Tibial artery (tissue), 4 donors: Measurements from ENCODE around the gene KIF26B.

Experiments
- DNase-seq, 2 donors: peaks; one replicate each; pipeline ENCODE4 v3.0.0-alpha.2; 2019
- H3K27ac ChIP-seq, 2 donors: fragments of 200-600 bp; sonication (generic) in 1 of 2; 1 replicate in 1 of 2; 2 replicates in 1 of 2; pipeline ENCODE4 v1.5.1; 2018 to 2019; ENCODE audit warnings: mild to moderate bottlenecking in 1 of 2
- H3K27me3 ChIP-seq, 2 donors: fragments of 200-600 bp; sonication (generic) in 1 of 2; one replicate each; pipeline versions ENCODE4 v1.5.1 to v1.6.0; 2016 to 2019
- H3K36me3 ChIP-seq, 3 donors: fragments of 200-600 bp; sonication (generic) in 2 of 3; one replicate each; pipeline ENCODE4 v1.5.1; 2016 to 2019; ENCODE audit warnings: mild to moderate bottlenecking in 2 of 3
- H3K4me1 ChIP-seq, 4 donors: fragments of 200-600 bp; sonication (generic) in 2 of 4; 1 replicate in 3 of 4; 2 replicates in 1 of 4; pipeline ENCODE4 v1.5.1; 2016 to 2019
- H3K4me3 ChIP-seq, 2 donors: fragments of 200-600 bp; sonication (generic) in 1 of 2; 1 replicate in 1 of 2; 2 replicates in 1 of 2; pipeline ENCODE4 v1.5.1; 2018 to 2019; ENCODE audit warnings: mild to moderate bottlenecking in 2 of 2
- H3K9me3 ChIP-seq, 3 donors: fragments of 200-600 bp; sonication (generic) in 1 of 3; one replicate each; pipeline ENCODE4 v1.5.1; 2016 to 2019
- intact Hi-C: fragments of 100-400 bp; cut with DNase I; formaldehyde crosslinking; loops from one replicate; pipeline ENCODE4 v1.15.0; 2023; ENCODE audit warnings: low total_unique reads
- TF ChIP-seq, protein P1 (sequence below), 2 experiments: fragments of 200-600 bp in 1 of 2; fragments of 450-650 bp in 1 of 2; IDR thresholded peaks; one replicate each; pipeline ENCODE4 v1.5.1; 2017 to 2019; ENCODE audit warnings: antibody characterized with exemption in 2 of 2, mild to moderate bottlenecking in 1 of 2, moderate library complexity in 1 of 2

Gene KIF26B

DNA sequence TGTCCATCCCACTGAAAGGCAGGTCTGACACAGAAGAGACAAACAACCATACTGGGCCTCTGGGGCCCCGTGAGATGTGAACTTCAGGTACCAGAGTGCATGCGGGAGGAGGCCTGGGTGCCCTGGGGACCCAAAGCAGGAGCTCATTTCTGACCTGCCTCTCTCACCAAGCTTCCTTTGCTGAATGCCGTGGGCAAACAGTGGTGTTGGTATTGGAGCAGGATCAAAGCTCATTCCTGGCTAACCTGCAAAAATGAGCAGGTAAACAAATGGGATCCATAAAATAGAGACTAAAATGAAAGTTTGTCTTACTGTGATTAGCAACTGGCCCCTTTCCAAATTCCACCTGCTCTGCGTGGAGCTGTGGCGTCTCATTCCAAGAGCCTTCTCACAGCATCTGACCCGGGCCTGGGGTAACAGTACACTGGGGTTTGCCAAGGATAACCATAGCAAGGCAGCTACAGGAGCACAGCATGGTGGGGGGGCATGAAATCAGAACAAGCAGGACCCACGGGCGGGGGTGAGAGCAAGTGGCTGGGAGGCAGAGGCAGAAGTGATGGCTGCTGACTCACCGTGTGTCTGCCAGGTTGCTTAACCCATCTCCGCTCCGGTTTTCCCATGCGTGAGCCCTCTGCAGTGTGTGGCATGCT is 103.6 kb downstream of the KIF26B start:
- Histone ChIP-seq H3K27me3 (peaks cover 0 to 3% of the 10 kb centered on the region in 2 donors), H3K27ac (no peak overlapping the region), H3K9me3 (no peaks in the 10 kb centered on the region), H3K4me1 (no peaks in the 10 kb centered on the region), H3K4me3 (no peak overlapping the region), H3K36me3 (no peaks in the 10 kb centered on the region)
- no peak for DNase-seq
- TF ChIP-seq, protein P1, sequence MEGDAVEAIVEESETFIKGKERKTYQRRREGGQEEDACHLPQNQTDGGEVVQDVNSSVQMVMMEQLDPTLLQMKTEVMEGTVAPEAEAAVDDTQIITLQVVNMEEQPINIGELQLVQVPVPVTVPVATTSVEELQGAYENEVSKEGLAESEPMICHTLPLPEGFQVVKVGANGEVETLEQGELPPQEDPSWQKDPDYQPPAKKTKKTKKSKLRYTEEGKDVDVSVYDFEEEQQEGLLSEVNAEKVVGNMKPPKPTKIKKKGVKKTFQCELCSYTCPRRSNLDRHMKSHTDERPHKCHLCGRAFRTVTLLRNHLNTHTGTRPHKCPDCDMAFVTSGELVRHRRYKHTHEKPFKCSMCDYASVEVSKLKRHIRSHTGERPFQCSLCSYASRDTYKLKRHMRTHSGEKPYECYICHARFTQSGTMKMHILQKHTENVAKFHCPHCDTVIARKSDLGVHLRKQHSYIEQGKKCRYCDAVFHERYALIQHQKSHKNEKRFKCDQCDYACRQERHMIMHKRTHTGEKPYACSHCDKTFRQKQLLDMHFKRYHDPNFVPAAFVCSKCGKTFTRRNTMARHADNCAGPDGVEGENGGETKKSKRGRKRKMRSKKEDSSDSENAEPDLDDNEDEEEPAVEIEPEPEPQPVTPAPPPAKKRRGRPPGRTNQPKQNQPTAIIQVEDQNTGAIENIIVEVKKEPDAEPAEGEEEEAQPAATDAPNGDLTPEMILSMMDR (IDR thresholded peaks at IDR 0.05): no peak
- intact Hi-C loops: no loop called here

DNA sequence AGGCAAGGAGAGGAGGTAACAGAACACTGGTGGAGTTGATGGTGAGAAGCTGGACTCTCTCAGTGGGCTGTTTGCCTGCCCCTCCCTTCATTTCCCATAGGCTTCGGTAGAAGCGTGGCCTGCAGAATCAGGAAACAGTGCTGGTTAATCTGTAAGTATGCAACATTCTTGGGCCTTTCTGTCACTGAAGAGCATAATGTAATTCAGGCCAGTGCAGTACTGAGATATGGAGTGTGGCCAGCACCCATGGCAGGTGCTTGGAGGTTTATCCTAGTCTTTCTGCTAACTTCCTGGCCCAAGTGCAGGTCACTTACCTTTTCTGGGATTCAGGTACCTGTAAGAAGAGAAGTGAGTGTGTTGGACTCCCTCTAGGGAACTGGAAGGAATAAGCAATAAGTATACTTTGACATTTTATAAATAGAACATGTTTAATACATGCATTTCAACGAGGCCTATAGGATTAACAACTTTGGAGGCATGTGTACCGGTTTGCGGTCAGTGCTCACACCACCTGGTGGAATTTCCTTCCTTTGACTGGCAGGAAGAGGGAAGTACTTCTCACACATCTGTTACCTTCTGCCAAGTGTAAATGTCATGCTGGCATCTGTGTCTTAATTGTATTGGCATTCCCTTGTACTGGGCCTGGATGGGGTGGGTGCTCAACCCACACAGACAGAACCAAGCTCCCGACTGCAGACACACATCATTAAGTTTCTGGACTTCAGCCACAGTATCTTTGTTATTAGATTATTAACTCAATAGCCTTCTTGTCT is 105.5 kb downstream of the KIF26B start:
- DNase-seq: no peak
- Histone ChIP-seq H3K27ac (no peak overlapping the region), H3K4me1 (no peaks in the 10 kb centered on the region), H3K36me3 (no peaks in the 10 kb centered on the region), H3K9me3 (no peaks in the 10 kb centered on the region), H3K4me3 (no peak overlapping the region), H3K27me3 (peaks cover 0 to 3% of the 10 kb centered on the region in 2 donors)
- TF ChIP-seq, protein P1 (IDR thresholded peaks at IDR 0.05): no peak
- intact Hi-C loops: no loop called here

DNA sequence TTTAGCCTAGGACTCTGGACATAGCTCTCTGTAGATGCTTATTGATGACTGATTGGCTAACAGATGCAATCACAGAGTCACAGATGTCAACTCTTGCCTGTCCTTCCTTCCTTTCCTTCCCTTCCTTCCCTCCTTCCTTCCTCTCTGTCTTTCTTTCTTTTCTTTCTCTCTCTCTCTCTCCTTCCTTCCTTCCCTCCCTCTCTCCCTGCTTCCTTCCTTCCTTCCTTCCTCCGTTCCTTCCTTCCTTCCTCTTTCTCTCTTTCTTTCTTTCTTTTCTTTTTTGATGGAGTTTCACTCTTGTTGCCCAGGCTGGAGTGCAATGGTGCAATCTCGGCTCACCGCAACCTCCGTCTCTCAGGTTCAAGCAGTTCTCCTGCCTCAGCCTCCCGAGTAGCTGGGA is 106.1 kb downstream of the KIF26B start:
- H3K27ac ChIP-seq: no peak overlapping the region
- TF ChIP-seq, protein P1 (IDR thresholded peaks at IDR 0.05): no peak
- H3K4me3 ChIP-seq: no peak overlapping the region
- no peaks in the 10 kb centered on the region for H3K9me3 ChIP-seq
- DNase-seq: no peak
- peaks cover 0 to 3% of the 10 kb centered on the region in 2 donors for H3K27me3 ChIP-seq
- no peaks in the 10 kb centered on the region for H3K36me3 ChIP-seq
- intact Hi-C loops: no loop called here
- no peaks in the 10 kb centered on the region for H3K4me1 ChIP-seq

DNA sequence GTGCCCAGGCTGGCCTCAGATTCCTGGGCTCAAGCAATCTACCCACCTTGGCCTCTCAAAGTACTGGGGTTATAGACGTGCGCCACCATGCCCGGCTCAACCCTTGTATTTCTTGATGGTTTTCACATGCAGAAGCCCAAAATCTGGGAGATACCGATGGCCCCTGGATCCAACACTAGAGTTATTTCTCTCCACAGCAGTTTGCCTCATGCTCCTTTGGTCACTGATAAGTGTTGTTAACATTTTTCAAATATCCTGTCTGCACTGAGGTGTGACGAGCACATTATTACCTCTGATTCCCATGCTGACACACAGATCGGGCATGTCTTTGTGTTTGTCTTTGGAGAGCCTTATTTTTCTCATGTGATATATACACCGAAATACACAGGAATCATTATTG is 107.0 kb downstream of the KIF26B start:
- TF ChIP-seq, protein P1 (IDR thresholded peaks at IDR 0.05): no peak
- Histone ChIP-seq H3K27ac (no peak overlapping the region), H3K36me3 (no peaks in the 10 kb centered on the region), H3K27me3 (peaks cover 0 to 3% of the 10 kb centered on the region in 2 donors), H3K4me1 (no peaks in the 10 kb centered on the region), H3K9me3 (no peaks in the 10 kb centered on the region), H3K4me3 (no peak overlapping the region)
- no peak for DNase-seq
- intact Hi-C loops: no loop called here

DNA sequence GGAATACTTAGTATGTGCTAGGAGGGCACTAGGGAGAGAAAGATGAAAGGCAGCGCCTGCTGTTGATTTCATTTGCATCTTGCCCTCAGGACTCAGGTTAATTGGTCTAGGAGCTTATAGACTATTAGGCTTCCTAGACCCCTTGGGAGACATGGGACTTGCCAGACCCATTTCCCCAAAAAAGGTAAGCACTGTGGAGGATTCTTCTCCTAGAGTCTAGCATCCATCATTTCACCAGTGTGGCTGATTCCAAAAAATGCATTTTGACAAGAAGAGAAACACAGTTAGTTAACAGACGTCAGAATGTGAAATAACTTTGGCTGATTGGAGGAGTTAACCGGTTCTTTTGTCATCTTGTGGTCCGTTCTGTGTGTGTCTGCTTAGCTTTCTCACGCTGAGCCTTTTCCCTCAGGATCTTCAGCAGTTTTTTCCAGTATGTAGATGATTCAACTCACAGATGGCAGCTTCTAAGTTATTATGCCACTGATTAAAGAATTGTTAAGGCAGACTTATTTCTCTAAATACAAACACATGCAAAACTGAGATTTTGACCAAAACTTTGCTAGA is 108.8 kb downstream of the KIF26B start:
- intact Hi-C loops: no loop called here
- Histone ChIP-seq H3K36me3 (no peaks in the 10 kb centered on the region), H3K4me3 (no peak overlapping the region), H3K27me3 (no peaks in the 10 kb centered on the region), H3K4me1 (no peaks in the 10 kb centered on the region), H3K27ac (no peak overlapping the region), H3K9me3 (no peaks in the 10 kb centered on the region)
- TF ChIP-seq, protein P1 (IDR thresholded peaks at IDR 0.05): no peak
- DNase-seq: no peak
